Suprapubic skin (tissue), 4 donors: ENCODE data around the gene FFAR4. TPM values are rescaled to one million over a fixed set of nuclear protein-coding genes. Genes with fewer than 3 reads are reported as not detected.

ENCODE experiments used
- DNase-seq, 2 donors: peaks; one replicate each; pipeline ENCODE4 v3.0.0-alpha.2; 2019; ENCODE audit warnings: low spot score in 2 of 2
- H3K27ac ChIP-seq: fragments of 200-600 bp; sonication (generic); one replicate; pipeline ENCODE4 v1.5.1; 2019
- H3K27me3 ChIP-seq: fragments of 200-600 bp; sonication (generic); one replicate; pipeline ENCODE4 v1.5.1; 2019
- H3K36me3 ChIP-seq: fragments of 200-600 bp; sonication (generic); one replicate; pipeline ENCODE4 v1.5.1; 2019
- H3K4me1 ChIP-seq: fragments of 200-600 bp; sonication (generic); one replicate; pipeline ENCODE4 v1.5.1; 2019
- H3K4me3 ChIP-seq: fragments of 200-600 bp; sonication (generic); one replicate; pipeline ENCODE4 v1.5.1; 2019; ENCODE audit warnings: mild to moderate bottlenecking
- H3K9me3 ChIP-seq: fragments of 200-600 bp; sonication (generic); one replicate; pipeline ENCODE4 v1.5.1; 2019
- EP300 ChIP-seq: sonication (generic); formaldehyde crosslinking; IDR thresholded peaks from one replicate; pipeline ENCODE4 v1.6.1; 2017; ENCODE audit warnings: antibody characterized with exemption
- POLR2A ChIP-seq, 2 donors: fragments of 450-650 bp; IDR thresholded peaks; one replicate each; pipeline ENCODE4 v1.6.1; 2017; ENCODE audit warnings: antibody characterized with exemption in 2 of 2, mild to moderate bottlenecking in 2 of 2, moderate library complexity in 2 of 2
- POLR2AphosphoS5 ChIP-seq, 3 donors: sonication (generic); formaldehyde crosslinking; IDR thresholded peaks; one replicate each; pipeline ENCODE4 v1.6.1; 2017; ENCODE audit warnings: antibody characterized with exemption in 3 of 3
- WGBS: methylation state at CpG from one replicate; pipeline ENCODE4 v1.1.5; 2018; 5-methylcytosine and 5-hydroxymethylcytosine counted together
- total RNA-seq, 4 donors: library from RNA; depleted of rRNA; stranded (reverse); fragments of >200 nt; gene quantifications; one replicate each; pipeline ENCODE4 v1.1.0, GENCODE V29; 2016
- TF ChIP-seq, protein P1 (sequence below), 2 donors: fragments of 200-600 bp in 1 of 2; fragments of 450-650 bp in 1 of 2; sonication (generic) in 1 of 2; IDR thresholded peaks; one replicate each; pipeline ENCODE4 v1.5.1; 2016 to 2019; ENCODE audit warnings: antibody characterized with exemption in 2 of 2, mild to moderate bottlenecking in 1 of 2, moderate library complexity in 1 of 2

Gene FFAR4
- total RNA-seq, 4 donors from 2014 or later: 0.36 to 1.3 (median 0.77) TPM

GRCh38 chr10:93604146-93604545, 37.7 kb downstream of the FFAR4 start:
- Histone ChIP-seq H3K4me1 (peaks cover 14% of the 10 kb centered on the region), H3K27me3 (peaks cover 46% of the 10 kb centered on the region)

GRCh38 chr10:93608421-93608820, 42.0 kb downstream of the FFAR4 start:
- DNase-seq: no peak
- no peaks in the 10 kb centered on the region for H3K9me3 ChIP-seq
- no peaks in the 10 kb centered on the region for H3K4me1 ChIP-seq
- peaks cover 18% of the 10 kb centered on the region for H3K27me3 ChIP-seq
- H3K4me3 ChIP-seq: no peak overlapping the region
- TF ChIP-seq, protein P1, sequence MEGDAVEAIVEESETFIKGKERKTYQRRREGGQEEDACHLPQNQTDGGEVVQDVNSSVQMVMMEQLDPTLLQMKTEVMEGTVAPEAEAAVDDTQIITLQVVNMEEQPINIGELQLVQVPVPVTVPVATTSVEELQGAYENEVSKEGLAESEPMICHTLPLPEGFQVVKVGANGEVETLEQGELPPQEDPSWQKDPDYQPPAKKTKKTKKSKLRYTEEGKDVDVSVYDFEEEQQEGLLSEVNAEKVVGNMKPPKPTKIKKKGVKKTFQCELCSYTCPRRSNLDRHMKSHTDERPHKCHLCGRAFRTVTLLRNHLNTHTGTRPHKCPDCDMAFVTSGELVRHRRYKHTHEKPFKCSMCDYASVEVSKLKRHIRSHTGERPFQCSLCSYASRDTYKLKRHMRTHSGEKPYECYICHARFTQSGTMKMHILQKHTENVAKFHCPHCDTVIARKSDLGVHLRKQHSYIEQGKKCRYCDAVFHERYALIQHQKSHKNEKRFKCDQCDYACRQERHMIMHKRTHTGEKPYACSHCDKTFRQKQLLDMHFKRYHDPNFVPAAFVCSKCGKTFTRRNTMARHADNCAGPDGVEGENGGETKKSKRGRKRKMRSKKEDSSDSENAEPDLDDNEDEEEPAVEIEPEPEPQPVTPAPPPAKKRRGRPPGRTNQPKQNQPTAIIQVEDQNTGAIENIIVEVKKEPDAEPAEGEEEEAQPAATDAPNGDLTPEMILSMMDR (IDR thresholded peaks at IDR 0.05): no peak
- TF ChIP-seq POLR2AphosphoS5 (IDR thresholded peaks at IDR 0.05) (no peak), EP300 (no peak), POLR2A (IDR thresholded peaks at IDR 0.05) (no peak)
- WGBS: 89% methylated on average over 3 of the region's 3 CpGs
- no peak overlapping the region for H3K27ac ChIP-seq
- no peaks in the 10 kb centered on the region for H3K36me3 ChIP-seq

More at GRCh38 chr10:93604146-93604545, 37.7 kb downstream of the FFAR4 start:
- DNase-seq: no peak
- Histone ChIP-seq H3K36me3 (no peaks in the 10 kb centered on the region), H3K9me3 (no peaks in the 10 kb centered on the region), H3K4me3 (no peak overlapping the region), H3K27ac (no peak overlapping the region)
- TF ChIP-seq POLR2AphosphoS5 (IDR thresholded peaks at IDR 0.05) (no peak), EP300 (no peak), POLR2A (IDR thresholded peaks at IDR 0.05) (no peak)
- TF ChIP-seq, protein P1 (IDR thresholded peaks at IDR 0.05): no peak
- 25% methylated on average over 2 of the region's 2 CpGs for WGBS

DNA sequence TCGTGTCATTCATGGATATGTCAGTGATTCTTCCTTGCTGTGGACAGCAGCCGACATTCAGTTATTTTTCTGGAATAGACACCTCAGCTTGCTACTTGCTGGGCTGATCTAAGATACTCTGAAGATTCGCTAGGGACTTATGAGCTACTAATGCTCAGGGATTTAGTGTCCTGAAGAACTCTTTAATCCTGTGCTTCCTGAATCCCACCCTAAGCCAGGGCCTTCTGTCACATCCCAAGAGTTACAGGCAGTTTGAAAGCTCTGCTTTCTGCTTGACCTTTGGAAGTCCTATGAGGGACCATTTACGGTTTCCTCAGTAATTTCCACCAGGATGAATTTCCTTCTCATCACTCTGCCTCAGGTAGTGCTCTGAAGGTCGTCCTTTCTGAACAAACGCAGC, 45.8 kb downstream of the FFAR4 start, which contains the start of gene PDE6C:
Gene PDE6C, plus strand, starts transcription at position 227 of the 400 bp plus-strand sequence. CDS start 189 bp downstream, outside the sequence.
- 78% methylated on average over 6 of the region's 6 CpGs for WGBS
- TF ChIP-seq, protein P1 (IDR thresholded peaks at IDR 0.05): no peak
- TF ChIP-seq POLR2AphosphoS5 (IDR thresholded peaks at IDR 0.05) (no peak), POLR2A (IDR thresholded peaks at IDR 0.05) (no peak), EP300 (no peak)
- Histone ChIP-seq H3K27me3 (no peaks in the 10 kb centered on the region), H3K4me3 (no peak within 1 kb of the TSS), H3K27ac (no peak within 1 kb of the TSS), H3K9me3 (no peaks in the 10 kb centered on the region), H3K36me3 (no peaks in the 10 kb centered on the region), H3K4me1 (no peaks in the 10 kb centered on the region)
- DNase-seq: no peak

- no peak overlapping the region for H3K4me3 ChIP-seq
- no peaks in the 10 kb centered on the region for H3K27me3 ChIP-seq
- no peaks in the 10 kb centered on the region for H3K4me1 ChIP-seq
- no peaks in the 10 kb centered on the region for H3K9me3 ChIP-seq
- no peak for TF ChIP-seq POLR2AphosphoS5 (IDR thresholded peaks at IDR 0.05)
- TF ChIP-seq, protein P1 (IDR thresholded peaks at IDR 0.05): no peak
- TF ChIP-seq EP300: no peak
- TF ChIP-seq POLR2A (IDR thresholded peaks at IDR 0.05): no peak
- H3K27ac ChIP-seq: no peak overlapping the region
- DNase-seq: no peak
- no peaks in the 10 kb centered on the region for H3K36me3 ChIP-seq
- 84% methylated on average over 3 of the region's 3 CpGs for WGBS
These were observed 46.7 kb downstream of the FFAR4 start for GRCh38 chr10:93613126-93613525.

- no peak for DNase-seq
- no peak overlapping the region for H3K4me3 ChIP-seq
- 82% methylated on average over 7 of the region's 7 CpGs for WGBS
- TF ChIP-seq, protein P1 (IDR thresholded peaks at IDR 0.05): no peak
- TF ChIP-seq POLR2A (IDR thresholded peaks at IDR 0.05): no peak
- no peaks in the 10 kb centered on the region for H3K36me3 ChIP-seq
- H3K9me3 ChIP-seq: no peaks in the 10 kb centered on the region
- no peak overlapping the region for H3K27ac ChIP-seq
- H3K27me3 ChIP-seq: no peaks in the 10 kb centered on the region
- no peaks in the 10 kb centered on the region for H3K4me1 ChIP-seq
These were observed 47.8 kb downstream of the FFAR4 start for GRCh38 chr10:93614101-93614825.
